SK-N-MC (cell line): ENCODE measurements around the gene PLXNA4.

Source experiments
- FOXP2 ChIP-seq: optimal IDR thresholded peaks from 2 replicates; pipeline ENCODE3; 2011; ENCODE audit warnings: mild to moderate bottlenecking, moderate library complexity; ENCODE audit not compliant: insufficient read depth; ENCODE audit errors: extremely low read length, control extremely low read depth
- POLR2AphosphoS5 ChIP-seq: IDR thresholded peaks from 2 replicates; pipeline ENCODE4 v1.6.1; 2012; ENCODE audit warnings: mild to moderate bottlenecking, low read depth, low read length, borderline replicate concordance

DNA sequence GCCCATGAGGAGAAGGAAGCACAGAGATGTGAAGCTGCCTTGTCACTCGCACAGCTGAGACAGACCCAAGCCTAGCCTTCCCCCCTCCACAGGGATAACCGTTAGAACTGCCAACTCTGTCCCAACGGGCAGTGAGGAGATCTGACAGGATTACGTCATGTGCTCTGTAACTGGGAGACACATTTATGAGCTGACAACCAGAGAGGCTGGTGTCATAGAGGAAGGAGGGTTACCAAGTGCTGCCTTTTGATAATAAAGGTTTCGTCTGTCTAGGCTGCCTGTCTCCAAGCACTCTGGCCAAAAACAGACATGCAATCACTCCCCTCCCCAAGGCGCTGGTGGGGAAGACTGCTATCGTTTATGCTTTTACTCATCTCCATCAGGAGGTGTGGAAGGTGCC is 165.9 kb downstream of the PLXNA4 start:
- TF ChIP-seq POLR2AphosphoS5 (no peak), FOXP2 (no peak)
